Kidney epithelial cell (primary cell): ENCODE measurements around the gene FOXL3. TPM values are rescaled to one million over a fixed set of nuclear protein-coding genes. Genes with fewer than 3 reads are reported as not detected.

Experiments used
- DNase-seq: peaks from one replicate; pipeline ENCODE4 v3.0.0-alpha.2; 2010; ENCODE audit warnings: low read depth
- H3K27me3 ChIP-seq: 2 replicates; pipeline ENCODE4 v1.6.0; 2011; ENCODE audit warnings: low read length; ENCODE audit not compliant: control insufficient read depth, insufficient read depth
- H3K36me3 ChIP-seq: 2 replicates; pipeline ENCODE4 v1.5.1; 2011; ENCODE audit warnings: low read length; ENCODE audit not compliant: control insufficient read depth, insufficient read depth
- H3K4me3 ChIP-seq: 2 replicates; pipeline ENCODE4 v1.5.1; 2011; ENCODE audit warnings: low read depth, mild to moderate bottlenecking, control low read depth, low read length
- total RNA-seq: library from RNA; depleted of rRNA; stranded (reverse); fragments of >200 nt; gene quantifications from 2 replicates; pipeline ENCODE4 v1.2.3, GENCODE V29; 2015
- TF ChIP-seq, protein P1 (sequence below): IDR thresholded peaks from 2 replicates; pipeline ENCODE4 v1.5.1; 2011; ENCODE audit warnings: mild to moderate bottlenecking, moderate library complexity, low read length, control low read depth, inconsistent platforms; ENCODE audit not compliant: insufficient read depth, poor library complexity, severe bottlenecking

Gene FOXL3
- total RNA-seq, 1 donor from 2014 or later: not detected

DNA sequence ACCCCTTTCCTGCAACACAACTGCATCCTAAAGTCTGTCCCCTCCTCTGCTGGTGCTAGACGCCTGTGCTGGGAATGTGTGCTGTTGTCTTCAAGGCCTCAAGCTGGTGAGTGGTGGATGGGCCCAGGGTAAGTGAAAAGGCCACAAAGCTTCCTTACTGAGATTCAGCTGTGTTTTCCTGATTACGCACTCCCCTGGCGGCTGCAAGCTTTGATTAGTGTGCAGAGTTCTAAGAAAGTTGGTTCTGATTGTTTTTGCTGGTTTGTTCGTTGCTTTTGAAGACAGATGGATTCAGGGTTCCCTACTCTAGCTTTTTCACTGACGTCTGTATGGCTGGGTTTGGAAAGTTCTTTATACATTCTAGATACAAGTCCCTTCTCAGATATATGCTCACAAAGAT lies 11.9 kb upstream of the FOXL3 start:
- H3K27me3 ChIP-seq: peaks cover 7% of the 10 kb centered on the region
- no peaks in the 10 kb centered on the region for H3K36me3 ChIP-seq
- TF ChIP-seq, protein P1, sequence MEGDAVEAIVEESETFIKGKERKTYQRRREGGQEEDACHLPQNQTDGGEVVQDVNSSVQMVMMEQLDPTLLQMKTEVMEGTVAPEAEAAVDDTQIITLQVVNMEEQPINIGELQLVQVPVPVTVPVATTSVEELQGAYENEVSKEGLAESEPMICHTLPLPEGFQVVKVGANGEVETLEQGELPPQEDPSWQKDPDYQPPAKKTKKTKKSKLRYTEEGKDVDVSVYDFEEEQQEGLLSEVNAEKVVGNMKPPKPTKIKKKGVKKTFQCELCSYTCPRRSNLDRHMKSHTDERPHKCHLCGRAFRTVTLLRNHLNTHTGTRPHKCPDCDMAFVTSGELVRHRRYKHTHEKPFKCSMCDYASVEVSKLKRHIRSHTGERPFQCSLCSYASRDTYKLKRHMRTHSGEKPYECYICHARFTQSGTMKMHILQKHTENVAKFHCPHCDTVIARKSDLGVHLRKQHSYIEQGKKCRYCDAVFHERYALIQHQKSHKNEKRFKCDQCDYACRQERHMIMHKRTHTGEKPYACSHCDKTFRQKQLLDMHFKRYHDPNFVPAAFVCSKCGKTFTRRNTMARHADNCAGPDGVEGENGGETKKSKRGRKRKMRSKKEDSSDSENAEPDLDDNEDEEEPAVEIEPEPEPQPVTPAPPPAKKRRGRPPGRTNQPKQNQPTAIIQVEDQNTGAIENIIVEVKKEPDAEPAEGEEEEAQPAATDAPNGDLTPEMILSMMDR: no peak
- DNase-seq: no peak
- no peak overlapping the region for H3K4me3 ChIP-seq

DNA sequence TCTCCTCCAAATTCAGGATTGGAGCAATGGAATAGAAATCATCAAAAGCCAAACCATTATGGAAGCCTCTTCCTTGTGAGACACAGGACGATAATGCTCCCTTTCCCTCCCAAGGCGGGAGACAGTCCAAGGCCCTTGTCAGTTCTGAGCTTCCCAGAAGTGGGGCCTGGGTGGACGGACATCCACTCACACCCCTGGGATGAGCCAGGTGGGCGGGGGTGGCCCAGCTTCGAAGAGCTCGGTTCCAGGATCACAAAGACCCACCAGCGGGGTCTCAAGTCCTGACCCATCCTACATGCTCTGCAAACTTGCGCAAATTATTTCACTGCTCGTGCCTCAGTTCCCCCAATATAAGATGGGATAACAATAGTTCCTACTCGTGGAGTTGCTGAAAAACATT lies 10.1 kb upstream of the FOXL3 start:
- Histone ChIP-seq H3K27me3 (peaks cover 14% of the 10 kb centered on the region), H3K4me3 (no peak overlapping the region), H3K36me3 (no peaks in the 10 kb centered on the region)
- DNase-seq: no peak
- TF ChIP-seq, protein P1: no peak

- Histone ChIP-seq H3K4me3 (no peak overlapping the region), H3K36me3 (no peaks in the 10 kb centered on the region), H3K27me3 (peaks cover 21% of the 10 kb centered on the region)
- TF ChIP-seq, protein P1: no peak
- DNase-seq: no peak
Observed at GRCh38 chr7:280461-280860, 9.5 kb upstream of the FOXL3 start.

DNA sequence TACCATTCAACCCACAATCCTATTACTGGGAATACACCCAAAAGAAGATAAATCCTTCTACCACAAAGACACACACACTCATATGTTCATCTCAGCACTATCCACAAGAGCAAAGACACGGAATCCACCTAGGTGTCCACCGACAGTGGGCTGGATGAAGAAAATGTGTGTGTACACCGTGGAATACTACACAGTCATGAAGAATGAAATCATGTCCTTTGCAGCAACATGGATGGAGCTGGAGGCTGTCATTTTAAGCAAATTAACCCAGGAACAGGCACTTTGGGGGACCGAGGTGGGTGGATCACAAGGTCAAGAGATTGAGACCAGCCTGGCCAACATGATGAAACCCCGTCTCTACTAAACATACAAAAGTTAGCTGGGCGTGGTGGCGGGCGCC lies 8.3 kb upstream of the FOXL3 start:
- TF ChIP-seq, protein P1: no peak
- H3K27me3 ChIP-seq: peaks cover 31% of the 10 kb centered on the region

DNA sequence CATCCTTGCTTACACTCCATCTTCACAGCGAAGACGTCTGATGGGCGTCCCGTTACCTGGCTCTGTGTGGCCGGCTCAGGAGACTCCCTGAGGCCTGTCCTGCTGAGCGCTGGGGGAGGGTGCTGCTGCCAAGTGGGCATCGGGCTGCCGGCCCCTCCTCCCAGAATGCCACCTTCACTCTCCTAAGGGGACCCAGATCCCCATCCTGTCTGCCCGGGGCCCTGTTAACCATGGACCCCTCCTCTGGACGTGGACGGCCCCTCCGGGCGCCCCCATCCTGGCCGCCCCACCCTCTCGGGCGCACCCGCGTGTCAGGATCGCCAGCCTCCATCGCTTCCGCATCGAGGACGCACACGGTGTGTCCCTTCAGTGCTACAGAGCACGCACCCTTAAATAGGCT lies 7.3 kb upstream of the FOXL3 start:
- Histone ChIP-seq H3K36me3 (no peaks in the 10 kb centered on the region), H3K27me3 (peaks cover 31% of the 10 kb centered on the region), H3K4me3 (no peak overlapping the region)
- TF ChIP-seq, protein P1: no peak
- DNase-seq: no peak

More for the DNA sequence above, 8.3 kb upstream of the FOXL3 start:
- Histone ChIP-seq H3K36me3 (no peaks in the 10 kb centered on the region), H3K4me3 (no peak overlapping the region)
- DNase-seq: no peak
